Measurements from ENCODE around the gene EIF2S3. TPM values are rescaled to one million over a fixed set of nuclear protein-coding genes. Genes with fewer than 3 reads are reported as not detected.

EIF2S3 gene
- total RNA-seq: 328 and 381 TPM in 2 replicates

DNA sequence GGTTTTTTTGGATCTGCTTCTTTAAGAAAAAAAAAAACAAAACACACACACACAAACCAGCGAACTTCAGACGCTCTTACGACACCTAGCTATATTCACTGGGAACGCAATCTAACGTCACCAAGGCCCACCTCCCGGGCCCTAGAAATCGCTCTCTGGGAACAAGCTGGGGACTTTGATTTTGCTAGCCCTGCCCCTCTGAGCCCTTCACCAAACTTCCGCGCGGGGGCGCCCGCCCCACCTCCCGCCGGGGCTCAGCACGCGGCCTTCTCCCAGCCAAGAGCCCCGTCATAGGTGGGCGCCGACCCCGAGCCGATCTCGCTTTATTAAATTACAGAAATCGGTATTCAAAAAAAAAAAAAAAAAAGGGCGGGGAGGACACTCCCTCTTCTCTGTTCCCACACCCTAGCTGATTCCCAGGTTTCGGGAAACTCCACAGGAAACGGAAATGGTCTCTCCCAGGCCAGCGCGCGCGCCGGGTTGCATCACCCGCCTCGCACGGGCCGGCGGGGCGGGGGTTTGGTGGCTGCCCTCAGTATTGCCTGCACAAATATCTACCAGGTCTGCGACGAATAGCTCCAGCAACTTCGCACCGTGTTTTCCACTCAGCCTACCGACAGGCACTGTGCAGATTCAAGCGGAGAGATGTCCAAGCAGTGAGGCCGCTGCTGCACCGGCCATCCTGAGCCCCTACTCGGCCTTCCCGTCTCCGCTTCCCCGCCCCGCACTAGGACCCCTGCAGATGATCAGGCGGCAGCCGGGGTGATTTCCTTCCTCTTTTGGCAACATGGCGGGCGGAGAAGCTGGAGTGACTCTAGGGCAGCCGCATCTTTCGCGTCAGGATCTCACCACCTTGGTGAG is at the start of gene EIF2S3:
Gene EIF2S3, plus strand, starts transcription at position 775 of the 861 bp plus-strand sequence. Its CDS starts 13 bp downstream, at position 788.

DNA sequence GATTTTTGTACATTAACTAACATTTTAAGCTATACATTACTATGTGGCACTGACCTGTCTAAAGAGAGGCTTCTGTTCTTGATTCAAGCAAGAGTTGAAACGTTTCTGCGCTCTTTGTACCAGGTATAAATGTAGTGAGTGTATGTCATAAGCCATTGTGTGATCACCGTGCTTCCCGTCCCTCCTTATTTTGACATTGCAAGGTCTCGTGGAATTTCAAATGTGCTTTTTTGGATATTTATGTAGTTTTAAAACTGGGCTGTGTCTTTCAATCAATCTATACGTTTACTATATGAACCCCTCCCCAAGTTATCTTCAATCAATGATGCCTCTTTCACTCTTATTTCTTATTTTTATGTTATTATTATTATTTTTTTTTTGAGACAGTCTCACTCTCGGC is 27.7 kb upstream of the EIF2S3 start, which contains the start of gene KLHL15:
Gene KLHL15, minus strand, starts transcription at position 101 of the 400 bp plus-strand sequence. CDS start 20,493 bp downstream, outside the sequence.

Other genes starting within 250 kb of the EIF2S3 start
- 12.7 and 13.5 TPM in 2 replicates for gene APOO, start 147.0 kb upstream of the EIF2S3 start, total RNA-seq
- not detected in 2 replicates for gene CXorf58, start 146.9 kb upstream of the EIF2S3 start, total RNA-seq
- 5.2 and 5.3 TPM in 2 replicates for gene KLHL15, start 27.8 kb upstream of the EIF2S3 start, total RNA-seq
- gene ZFX, start 94.8 kb downstream of the EIF2S3 start, total RNA-seq: 39.0 and 81.3 TPM in 2 replicates